ENCODE measurements around the gene KDR.

Gene KDR

DNA sequence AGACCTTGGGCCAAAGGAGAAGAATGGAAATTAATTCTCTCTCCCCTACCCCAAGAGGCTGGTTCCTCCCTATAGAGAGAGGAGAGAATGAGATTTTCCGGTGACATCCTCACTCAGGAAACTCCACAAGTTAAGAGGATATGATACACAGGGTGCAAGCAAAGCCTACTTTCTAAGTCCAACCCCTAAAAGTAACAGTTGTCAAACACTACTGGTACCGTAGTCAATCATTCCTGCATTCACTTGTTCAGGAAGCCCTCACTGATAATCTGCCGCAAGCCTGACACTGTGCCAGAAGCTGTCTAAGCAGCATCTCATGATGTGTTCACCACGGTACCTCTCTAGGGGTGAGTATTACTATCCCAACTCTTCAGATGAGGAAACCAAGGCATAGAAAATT is 41.7 kb downstream of the KDR start:
- TF ChIP-seq CTCF (IDR thresholded peaks at IDR 0.05; ENCODE audit: low read depth, low read length, missing control alignments) = no peak
- DNase-seq = no peak
- Histone ChIP-seq H3K27ac (no peak overlapping the region), H3K36me3 (replicated peaks) (no peaks in the 10 kb centered on the region), H3K27me3 (replicated peaks) (no peaks in the 10 kb centered on the region), H3K4me3 (ENCODE audit: low read depth, low read length) (no peak overlapping the region)
- in situ Hi-C loops (cut with HindIII; ENCODE audit: low pct_ligation_motif_present, low sequenced_read_pairs) = no loop called here

- no peak for TF ChIP-seq CTCF (IDR thresholded peaks at IDR 0.05; ENCODE audit: low read depth, low read length, missing control alignments)
- H3K4me3 ChIP-seq (ENCODE audit: low read depth, low read length) = no peak overlapping the region
- H3K27me3 ChIP-seq (replicated peaks) = no peaks in the 10 kb centered on the region
- H3K27ac ChIP-seq = no peak overlapping the region
- no peak for DNase-seq
- in situ Hi-C loops (cut with HindIII; ENCODE audit: low pct_ligation_motif_present, low sequenced_read_pairs) = no loop called here
- no peaks in the 10 kb centered on the region for H3K36me3 ChIP-seq (replicated peaks)
Observed at GRCh38 chr4:55082756-55083155, 42.6 kb downstream of the KDR start.

DNA sequence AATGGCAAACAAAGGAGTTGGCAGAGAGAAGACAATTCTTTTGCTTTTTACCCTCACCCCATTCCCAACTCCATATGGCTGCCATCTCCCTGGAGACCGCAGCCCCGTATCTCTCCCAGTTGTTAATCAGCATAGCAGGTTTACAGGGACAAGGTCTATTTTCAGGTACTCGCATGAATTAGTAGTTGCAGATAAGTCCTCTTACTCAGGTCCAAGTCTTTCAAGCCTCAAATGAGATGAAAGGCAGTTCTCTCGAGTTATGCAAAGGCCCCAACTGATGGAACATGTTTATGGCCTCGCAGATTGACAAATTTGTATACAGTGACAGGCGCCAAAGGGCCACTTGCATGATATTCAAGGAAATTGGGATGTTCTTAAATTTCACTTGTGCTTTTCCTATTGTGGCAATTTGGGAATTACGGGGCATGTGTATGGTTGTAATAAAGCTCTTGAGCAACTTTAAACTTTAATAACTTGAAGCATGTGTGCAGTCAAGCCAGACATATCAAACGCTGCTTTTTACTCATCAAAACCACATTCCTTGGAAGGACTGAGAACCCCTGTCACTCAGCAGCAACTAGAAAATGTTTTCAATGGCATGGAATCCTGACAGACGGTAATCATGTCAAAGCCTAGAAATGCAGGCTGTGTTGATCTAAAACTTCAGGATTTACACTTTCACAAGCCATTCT is 45.1 kb downstream of the KDR start:
- no peak overlapping the region for H3K4me3 ChIP-seq (ENCODE audit: low read depth, low read length)
- H3K27ac ChIP-seq = peak overlapping the region; percentile 74

GRCh38 chr4:55079451-55080173 is 45.8 kb downstream of the KDR start:
- Histone ChIP-seq H3K4me3 (ENCODE audit: low read depth, low read length) (no peak overlapping the region), H3K36me3 (replicated peaks) (no peaks in the 10 kb centered on the region), H3K27me3 (replicated peaks) (no peaks in the 10 kb centered on the region), H3K27ac (peak overlapping the region; percentile 74)
- no peak for TF ChIP-seq CTCF (IDR thresholded peaks at IDR 0.05; ENCODE audit: low read depth, low read length, missing control alignments)
- peak; percentile 24 for DNase-seq
- in situ Hi-C loops (cut with HindIII; ENCODE audit: low pct_ligation_motif_present, low sequenced_read_pairs) = no loop called here

More for the DNA sequence above, 45.1 kb downstream of the KDR start:
- no peaks in the 10 kb centered on the region for H3K36me3 ChIP-seq (replicated peaks)
- no peaks in the 10 kb centered on the region for H3K27me3 ChIP-seq (replicated peaks)
- in situ Hi-C loops (cut with HindIII; ENCODE audit: low pct_ligation_motif_present, low sequenced_read_pairs) = no loop called here
- DNase-seq = peak; percentile 38
- TF ChIP-seq CTCF (IDR thresholded peaks at IDR 0.05; ENCODE audit: low read depth, low read length, missing control alignments) = no peak

DNA sequence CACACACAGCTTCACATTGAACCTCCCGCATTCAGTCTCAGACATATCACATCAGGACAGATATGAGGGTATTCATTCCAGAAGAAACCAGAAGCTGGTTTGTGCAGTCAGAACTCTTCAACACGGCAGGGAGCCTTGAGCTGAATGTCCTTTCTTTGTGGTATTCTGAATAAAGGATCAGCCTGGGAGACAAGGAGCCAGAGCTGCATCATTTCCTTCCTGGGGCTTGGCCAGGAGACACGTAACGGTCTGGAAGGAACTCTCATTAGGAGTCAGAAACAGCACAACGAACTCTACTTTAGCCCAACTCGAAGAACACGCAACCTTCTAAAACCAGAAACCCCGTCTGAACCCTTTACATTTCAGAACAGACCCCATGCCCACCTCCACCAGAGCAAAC is 46.4 kb downstream of the KDR start:
- in situ Hi-C loops (cut with HindIII; ENCODE audit: low pct_ligation_motif_present, low sequenced_read_pairs) = no loop called here
- Histone ChIP-seq H3K36me3 (replicated peaks) (no peaks in the 10 kb centered on the region), H3K4me3 (ENCODE audit: low read depth, low read length) (no peak overlapping the region), H3K27ac (peak overlapping the region; percentile 74), H3K27me3 (replicated peaks) (no peaks in the 10 kb centered on the region)
- DNase-seq = peak; percentile 93
- no peak for TF ChIP-seq CTCF (IDR thresholded peaks at IDR 0.05; ENCODE audit: low read depth, low read length, missing control alignments)

Data from brain microvascular endothelial cell (primary cell).